GM21381 (cell line): ENCODE results near the gene ELP6.
"Not testable (repeated sequence)": the region's sequence is repeated elsewhere in the genome, so short reads cannot be mapped to it uniquely, and the experiment has no call there.

Experiments used
- ATAC-seq: cut with Tn5 transposase; IDR thresholded peaks from one replicate; pipeline ENCODE4 v1.9.1; 2021; ENCODE audit warnings: mild to moderate bottlenecking, moderate library complexity; ENCODE audit not compliant: unreplicated experiment

Gene ELP6

GRCh38 chr3:47468315-47468714 is 45.2 kb downstream of the ELP6 start:
- ATAC-seq = not testable (repeated sequence)

- no peak for ATAC-seq
These were observed 48.9 kb downstream of the ELP6 start for GRCh38 chr3:47464588-47464987.

DNA sequence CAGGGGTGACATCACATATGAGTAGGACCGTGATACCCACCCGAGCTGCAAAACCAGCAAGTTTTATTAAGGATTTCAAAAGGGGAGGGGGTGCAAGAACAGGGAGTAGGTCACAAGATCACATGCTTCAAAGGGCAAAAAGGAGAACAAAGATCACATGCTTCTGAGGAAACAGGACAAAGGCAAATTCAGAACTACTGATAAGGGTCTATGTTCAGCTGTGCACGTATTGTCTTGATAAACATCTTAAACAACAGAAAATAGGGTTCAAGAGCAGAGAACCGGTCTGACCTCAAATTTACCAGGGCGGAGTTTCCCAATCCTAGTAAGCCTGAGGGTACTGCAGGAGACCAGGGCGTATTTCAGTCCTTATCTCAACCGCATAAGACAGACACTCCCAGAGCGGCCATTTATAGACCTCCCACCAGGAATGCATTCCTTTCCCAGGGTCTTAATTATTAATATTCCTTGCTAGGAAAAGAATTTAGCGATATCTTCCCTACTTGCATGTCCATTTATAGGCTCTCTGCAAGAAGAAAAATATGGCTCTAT is 53.9 kb downstream of the ELP6 start:
- not testable (repeated sequence) for ATAC-seq

DNA sequence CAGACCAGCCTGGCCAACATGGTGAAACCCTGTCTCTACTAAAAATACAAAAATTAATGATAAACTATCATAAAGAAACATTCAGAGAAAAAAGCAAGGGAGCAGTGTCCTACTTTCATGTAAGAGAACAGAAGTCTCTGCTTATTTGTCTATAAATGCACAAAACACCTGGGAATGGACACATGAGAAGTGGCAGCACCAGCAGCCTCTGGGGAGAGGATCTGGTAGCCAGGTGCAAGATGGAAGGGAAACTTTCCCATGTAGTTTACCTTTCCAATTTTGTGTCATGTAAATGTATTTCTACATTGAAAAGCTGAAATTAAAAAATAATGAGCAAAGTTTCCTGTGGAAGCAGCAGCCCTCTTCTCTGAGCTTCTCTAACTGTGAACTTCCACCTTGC is 56.5 kb downstream of the ELP6 start:
- no peak for ATAC-seq

GRCh38 chr3:47455806-47456452 is 57.6 kb downstream of the ELP6 start:
- no peak for ATAC-seq

GRCh38 chr3:47452453-47453215 is 60.9 kb downstream of the ELP6 start:
- ATAC-seq = no peak
